T-helper 1 cell (primary cell): ENCODE data around the gene PCED1A.

ENCODE experiments used
- DNase-seq, 5 donors: peaks; one replicate each; pipeline ENCODE4 v3.0.0-alpha.2; 2012 to 2020
- total RNA-seq, 4 donors: gene quantifications; one replicate each; lab custom pipeline; 2026; lab: John Stamatoyannopoulos, UW

Gene PCED1A, protein sequence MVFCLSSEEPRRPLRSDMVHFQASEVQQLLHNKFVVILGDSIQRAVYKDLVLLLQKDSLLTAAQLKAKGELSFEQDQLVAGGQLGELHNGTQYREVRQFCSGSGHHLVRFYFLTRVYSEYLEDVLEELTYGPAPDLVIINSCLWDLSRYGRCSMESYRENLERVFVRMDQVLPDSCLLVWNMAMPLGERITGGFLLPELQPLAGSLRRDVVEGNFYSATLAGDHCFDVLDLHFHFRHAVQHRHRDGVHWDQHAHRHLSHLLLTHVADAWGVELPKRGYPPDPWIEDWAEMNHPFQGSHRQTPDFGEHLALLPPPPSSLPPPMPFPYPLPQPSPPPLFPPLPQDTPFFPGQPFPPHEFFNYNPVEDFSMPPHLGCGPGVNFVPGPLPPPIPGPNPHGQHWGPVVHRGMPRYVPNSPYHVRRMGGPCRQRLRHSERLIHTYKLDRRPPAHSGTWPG
- total RNA-seq, result 42.6 to 55.8 (median 49.5) reads per million in 4 donors

DNA sequence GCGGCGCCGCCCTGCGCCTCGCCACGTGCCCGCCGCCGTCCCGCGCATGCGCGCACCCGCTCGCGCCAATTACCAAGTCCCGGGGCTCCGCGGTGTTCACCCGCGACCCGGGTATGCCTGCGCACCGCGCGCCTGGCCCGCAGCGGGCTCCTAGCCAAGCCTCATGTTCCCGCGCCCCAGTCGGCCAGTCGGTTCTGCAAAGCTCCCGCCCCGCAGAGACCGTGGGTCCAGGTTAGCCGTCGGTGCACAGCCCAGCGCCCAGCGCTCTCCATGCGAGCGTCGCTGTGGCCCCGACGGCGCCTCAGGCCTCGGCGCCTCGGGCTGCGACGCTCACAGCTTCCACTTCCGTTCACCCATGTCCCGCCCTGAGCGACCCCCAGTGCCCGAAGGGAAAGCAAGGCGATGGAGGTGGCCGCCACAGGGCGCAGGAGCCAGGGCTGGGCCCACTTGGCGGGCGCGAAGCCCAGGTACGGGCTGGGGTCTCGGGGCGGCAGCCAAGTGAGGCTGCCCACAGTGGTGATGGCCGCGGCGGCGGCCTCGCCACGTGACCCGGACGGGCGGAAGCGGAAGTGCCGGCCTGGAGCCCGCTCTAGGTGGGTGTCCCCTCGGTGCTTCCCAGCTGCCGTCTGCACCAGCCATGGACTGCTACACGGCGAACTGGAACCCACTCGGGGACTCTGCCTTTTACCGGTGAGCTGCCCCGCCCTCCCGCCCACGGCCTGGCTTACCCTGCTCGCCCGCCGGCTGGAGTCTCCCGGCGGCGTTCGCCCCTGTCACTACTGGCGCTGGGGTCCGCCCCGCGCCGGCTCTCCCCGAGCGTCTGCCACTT lies at the start of gene PCED1A, which contains the start of gene VPS16:
PCED1A (minus strand) TSS at position 518 of the 829 bp plus-strand sequence. CDS start 743 bp downstream, outside the sequence.
VPS16 (plus strand) TSS at position 608 of the 829 bp plus-strand sequence; CDS start at position 638, 30 bp downstream.
- DNase-seq, result peak; percentile 71 to 90 (median 84)

DNA sequence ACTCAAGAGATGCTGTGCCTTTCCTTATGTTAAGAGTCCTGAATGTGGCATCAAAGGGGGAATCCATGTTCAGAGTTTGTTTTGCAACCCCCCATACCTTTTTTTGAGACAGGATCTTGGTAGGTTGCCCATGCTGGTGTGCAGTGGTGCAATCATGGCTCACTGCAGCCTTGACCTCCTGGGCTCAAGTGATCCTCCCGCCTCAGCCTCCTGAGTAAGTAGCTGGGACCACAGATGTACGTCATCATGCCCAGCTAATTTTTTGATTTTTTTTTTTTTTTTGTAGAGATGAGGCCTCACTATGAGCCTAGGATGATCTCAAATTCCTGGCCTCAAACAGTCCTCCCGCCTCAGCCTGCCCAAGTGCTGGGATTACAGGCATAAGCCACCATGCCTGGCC lies 49.3 kb upstream of the PCED1A start:
- no peak for DNase-seq

DNA sequence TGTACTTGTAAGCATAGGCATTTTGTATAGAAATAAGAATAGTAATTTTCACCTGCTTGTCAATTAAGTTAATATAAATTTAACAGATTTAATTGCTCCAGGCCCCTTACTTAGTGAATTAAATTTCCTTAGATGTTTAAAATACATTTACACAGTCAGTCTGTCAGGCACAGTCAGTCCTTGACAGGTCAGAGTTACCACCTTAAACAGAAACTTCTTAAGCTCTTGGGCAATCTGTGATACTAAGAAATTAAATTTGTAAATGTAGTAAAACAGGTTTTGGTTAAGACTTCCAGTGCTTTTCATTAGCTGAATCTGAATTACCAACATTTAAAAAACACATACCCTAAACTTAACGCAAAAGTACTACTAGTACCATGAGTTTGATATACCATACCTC lies 48.8 kb upstream of the PCED1A start:
- DNase-seq, result no peak

DNA sequence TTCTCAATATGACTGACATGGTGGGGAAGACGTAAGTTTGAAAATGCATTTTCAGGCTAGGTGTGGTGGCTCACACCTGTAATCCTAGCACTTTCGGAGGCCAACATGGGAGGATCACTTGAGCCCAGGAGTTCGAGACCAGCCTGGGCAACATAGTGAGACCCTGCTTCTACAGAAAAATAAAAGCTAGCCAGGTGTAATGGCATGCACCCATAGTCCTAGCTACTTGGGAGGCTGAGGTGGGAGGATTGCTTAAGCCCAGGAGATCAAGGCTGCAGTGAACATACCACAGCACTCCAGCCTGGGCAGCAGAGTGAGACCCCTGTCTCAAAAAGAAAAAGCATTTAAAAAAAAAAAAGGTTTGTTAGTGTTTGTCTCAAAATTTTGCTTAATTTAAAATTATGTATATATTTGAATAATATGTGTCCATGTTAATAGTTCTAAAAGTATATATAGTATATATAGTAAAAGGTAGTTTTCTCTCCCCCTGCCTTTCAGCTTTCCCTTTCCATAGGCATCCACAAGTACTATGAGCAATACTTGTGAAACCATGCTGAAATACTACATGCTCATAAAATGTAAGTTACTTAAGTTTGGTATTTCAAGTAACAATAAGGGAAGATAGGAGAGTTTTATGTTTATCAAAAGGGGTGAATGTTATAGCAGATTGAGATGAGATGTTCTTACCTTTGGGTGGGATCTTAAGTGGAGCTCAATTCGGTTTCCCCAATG lies 47.9 kb upstream of the PCED1A start:
- DNase-seq, result no peak

DNA sequence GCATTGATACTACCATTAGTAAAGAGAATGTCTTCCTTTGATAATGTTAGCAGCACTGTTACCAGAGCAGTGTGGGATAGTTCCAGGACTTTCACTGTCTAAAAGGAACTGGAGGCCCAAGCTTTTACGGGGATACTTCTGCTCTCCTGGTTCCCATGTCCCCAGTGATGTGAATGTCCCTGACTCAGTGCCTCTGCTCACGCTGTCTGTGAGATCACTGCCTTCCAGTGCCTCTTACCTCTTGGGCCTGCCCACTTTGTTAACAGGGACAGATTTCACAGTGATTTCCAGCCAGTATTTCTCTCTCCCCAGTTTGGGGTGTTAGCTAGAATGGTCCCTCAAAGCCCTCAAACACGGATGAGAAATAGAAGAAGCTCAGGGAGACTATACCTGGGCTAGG lies 47.3 kb upstream of the PCED1A start:
- DNase-seq, result no peak

DNA sequence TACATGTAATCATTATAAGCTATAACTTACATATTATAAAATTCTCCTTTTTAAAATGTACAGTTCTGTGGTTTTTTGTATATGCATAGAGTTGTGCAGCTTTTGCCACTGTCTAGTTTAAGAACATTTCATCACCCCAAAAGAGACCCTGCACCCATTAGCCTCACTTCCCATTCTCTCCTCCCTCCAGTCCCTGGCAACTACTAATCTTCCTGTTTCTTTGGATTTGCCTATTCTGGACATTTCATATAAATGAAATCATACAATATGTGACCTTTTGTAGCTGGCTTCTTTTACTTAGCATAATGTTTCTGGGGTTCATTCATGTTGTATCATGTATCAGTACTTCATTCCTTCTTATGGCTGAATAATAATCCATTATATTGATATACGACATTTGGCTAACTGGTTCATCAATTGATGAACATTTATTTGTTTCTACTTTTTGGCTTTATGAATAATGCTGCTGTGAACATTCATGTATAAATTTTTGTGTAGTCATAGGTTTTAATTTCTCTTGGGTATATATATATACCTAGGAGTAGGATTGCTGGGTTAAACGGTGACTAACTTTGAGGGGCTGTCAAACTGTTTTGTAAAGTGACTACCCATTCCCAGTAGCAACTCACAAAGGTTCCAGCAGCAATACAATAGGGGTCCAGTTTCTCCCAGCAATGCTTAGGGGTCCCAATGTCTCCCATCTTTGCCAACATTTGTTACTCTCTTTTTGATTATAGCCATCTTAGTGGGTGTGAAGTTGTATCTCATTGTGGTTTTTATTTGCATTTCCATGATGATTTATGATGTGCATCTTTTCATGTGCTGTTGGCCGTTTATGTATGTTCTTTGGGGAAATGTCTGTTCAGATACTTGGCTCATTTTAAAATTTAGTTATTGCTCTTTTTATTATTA lies 43.5 kb upstream of the PCED1A start:
- DNase-seq, result no peak

DNA sequence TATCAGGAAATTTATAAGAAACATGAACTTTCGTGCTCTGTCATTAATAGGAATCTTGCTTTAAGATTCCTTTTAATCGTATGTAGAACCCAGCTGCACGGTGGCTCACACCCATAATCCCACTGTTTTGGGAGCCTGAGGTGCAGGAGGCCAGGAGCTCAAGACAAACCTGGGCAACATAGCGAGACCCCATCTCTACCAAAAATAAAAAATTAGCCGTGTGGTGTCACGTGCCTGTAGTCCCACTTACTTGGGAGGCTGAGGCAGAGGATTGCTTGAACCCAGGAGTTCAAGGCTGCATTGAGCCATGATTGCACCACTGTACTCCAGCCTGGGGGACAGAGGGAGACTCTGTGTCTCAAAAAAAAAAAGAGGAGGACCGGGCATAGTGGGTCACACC lies 40.2 kb upstream of the PCED1A start:
- DNase-seq, result no peak

DNA sequence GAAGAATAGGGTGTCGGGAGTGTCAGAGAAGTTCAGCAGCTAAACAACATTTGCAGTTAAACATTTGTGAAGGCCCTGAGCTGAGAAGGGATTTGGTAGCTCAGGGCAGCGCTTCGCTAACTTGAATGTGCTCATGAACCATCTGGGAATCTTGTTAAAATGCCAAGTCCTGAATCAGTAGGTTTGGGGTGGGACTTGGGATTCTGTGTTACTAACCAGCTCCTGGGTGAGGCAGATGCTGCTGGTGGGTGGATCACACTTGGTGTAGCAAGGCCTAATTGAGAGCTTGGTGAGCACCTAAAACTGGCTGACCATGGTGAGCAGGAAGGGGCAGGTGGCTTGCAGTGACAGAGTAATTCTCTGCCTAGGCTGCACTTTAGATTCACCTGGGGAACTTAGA lies 38.7 kb upstream of the PCED1A start:
- no peak for DNase-seq

DNA sequence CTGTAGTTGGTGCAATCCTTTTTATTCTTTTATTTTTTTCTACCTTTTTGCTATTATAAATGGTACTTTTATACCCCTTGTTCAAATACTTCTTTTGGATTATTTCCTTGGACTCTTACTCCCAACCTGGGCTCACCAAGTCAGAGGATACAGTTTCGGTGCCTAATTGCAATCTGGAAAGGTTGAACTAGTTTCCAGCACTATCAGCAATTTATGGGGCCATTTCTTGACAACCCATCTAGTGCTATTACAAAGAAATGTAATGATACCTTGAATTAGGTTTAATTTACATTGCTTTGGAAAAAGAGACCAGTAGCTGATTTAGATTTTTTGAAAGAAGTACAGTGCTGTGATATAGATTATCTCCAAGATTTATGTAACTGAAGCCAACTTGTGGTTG lies 38.1 kb upstream of the PCED1A start:
- no peak for DNase-seq

DNA sequence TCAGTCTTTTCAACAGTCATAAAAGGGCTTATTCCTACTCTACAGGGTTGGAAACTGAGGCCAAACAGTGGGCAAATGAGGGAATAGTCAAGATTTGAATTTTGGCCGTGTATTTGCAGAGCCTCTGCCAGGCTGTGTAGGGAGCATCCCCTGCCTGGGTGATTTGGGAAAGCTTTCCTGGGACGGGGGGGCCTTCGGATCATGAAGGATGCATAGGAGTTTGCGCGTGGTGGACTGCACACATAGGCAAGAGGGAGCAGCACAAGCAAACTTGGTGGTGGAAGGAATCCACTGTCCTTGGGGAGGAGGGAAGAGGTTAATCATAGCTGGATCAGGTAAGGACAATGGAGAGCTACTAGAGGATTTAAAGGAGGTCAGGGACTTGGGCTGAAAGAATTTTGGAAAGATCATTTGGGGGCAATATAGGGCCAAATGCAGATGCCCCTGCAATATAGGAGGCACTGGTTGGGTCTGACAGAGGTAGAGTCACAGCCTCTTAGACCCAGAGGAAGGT lies 35.3 kb upstream of the PCED1A start:
- no peak for DNase-seq

DNA sequence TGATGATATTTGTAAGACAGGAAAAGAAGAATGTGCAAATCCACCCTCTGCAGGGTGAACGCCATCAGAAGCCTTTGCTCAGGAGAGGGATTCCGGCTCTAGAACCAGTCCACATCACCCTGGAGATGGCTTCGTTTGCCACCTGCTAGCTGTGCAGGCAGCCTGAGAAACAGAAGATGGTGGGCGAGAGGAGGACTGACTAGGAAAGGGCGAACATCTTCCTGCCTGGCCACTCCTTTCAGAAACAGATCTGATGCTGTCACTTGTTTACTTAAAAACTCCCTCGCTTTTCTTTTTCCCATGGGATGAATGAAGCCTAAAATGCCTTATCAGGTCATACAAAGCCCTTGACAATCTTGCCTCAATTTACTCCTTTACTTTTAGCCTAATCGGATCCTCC lies 34.0 kb upstream of the PCED1A start:
- peak in 1 of 5 donors; percentile 19 for DNase-seq

DNA sequence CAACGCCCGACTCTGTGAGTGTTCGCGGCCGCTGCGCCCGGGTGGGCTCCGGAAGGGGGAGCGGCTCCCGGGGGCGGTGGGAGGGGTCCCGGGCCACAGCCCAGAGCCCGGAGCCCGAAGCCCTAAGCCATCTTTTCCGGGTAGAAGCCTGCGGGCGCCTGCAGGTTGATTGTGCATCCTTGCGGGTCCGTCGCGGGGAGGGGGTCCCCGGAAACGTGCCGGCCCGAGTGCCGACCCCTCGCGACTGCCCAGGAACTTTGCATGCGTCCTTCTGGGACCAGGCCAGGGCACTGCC lies 33.2 kb upstream of the PCED1A start:
- DNase-seq, result peak; percentile 40 to 65 (median 48)

DNA sequence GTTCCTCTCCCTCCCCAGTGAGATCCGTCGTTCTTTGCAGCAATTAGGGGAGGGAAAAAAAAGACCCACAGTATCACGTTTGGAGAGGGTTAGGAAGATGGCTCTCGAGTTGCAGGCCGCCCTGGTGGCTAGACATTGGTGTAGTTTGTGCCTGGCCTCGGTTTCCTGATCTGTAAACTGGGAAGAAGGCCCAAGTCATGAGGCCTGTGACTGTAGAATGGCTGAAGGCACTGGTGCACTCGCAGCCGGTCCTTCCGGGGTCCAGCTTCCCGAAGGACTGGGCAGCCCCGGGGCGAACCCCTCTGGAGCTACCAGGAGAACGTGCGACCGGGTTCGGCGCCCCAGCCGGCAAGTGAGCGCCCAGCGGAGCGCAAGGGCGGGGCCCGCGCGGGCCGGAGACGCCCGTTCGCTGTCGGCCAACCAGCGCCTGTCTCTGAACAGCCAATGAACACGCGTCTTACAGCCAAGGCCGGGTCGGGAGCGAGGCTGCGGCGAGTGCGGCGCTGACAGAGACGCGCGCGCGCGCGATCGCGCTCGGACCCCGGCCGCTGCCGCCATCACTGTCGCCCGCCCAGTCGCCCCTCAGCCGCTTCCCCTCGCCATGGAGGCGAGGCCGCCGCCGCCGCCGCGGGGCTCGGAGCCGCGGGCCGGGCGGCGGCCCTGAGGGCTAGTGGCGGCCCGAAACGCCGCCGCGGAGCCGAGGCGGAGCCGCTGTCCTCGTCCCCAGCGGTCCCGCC lies 32.7 kb upstream of the PCED1A start, which contains the start of gene PTPRA:
PTPRA (plus strand) TSS at position 472 of the 737 bp plus-strand sequence. CDS start 90,797 bp downstream, outside the sequence.
- peak; percentile 71 to 93 (median 84) for DNase-seq

DNA sequence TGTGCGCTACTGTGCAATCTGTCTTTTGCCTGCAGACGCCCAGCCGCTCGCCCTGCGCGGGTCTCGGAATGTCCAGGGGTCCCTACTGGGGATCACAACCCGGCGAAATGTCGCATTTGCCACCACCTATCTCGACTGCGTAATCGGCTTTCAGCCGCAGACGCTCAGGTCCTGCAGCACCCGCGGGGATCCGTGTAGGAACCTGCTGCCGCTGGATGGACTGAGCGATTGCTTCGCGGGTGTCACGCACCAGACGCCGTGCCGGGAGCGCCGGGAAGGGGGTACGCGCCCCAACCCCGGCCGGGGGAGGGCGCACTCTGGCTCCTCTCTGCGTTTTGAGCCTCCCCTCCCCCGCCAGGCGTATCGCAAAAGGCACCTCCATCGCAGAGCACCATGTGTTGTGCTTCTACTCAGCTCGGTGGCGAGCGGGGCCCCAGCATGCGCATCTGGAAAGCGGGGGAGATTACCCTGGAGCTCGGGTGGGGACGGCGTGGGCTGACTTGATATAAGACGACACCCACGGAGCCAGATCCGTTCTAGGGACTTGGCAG lies 32.1 kb upstream of the PCED1A start:
- DNase-seq, result peak; percentile 46 to 79 (median 71)

DNA sequence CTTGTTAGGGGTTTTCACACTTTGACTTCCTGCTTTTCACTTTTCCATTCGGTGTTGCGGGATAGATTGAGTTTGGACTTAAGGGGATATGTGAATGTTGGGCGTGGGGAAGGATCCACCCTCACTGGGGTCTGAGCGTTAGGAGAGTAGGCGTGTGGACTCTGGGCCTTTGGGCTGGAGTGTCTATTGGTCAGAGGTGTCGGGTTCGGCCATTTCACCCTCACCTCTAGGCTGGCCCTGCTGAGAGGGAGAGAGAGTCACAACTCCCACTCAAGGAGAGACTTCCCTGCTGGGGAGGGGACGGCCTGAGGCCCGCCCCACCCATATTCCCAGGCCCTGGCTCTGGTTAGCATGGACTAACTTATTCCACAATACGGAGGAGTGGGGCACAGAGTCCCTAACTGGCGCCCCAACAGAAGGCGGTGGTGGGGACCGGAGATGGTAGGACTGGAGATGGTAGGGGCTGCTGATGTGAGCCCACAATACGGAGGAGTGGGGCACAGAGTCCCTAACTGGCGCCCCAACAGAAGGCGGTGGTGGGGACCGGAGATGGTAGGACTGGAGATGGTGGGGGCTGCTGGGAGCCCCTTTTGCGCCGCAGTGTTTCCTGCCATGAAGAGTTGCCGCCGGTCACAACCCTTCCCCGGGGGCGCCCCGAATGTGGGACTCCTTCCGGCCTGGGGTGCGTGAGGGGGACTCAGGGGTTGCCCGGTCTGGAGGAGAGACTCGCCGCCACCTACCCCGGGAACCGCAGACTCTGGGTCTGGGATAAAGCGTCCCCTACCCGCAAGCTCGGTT lies 31.4 kb upstream of the PCED1A start:
- peak in 2 of 5 donors; percentile 7 to 8 for DNase-seq

DNA sequence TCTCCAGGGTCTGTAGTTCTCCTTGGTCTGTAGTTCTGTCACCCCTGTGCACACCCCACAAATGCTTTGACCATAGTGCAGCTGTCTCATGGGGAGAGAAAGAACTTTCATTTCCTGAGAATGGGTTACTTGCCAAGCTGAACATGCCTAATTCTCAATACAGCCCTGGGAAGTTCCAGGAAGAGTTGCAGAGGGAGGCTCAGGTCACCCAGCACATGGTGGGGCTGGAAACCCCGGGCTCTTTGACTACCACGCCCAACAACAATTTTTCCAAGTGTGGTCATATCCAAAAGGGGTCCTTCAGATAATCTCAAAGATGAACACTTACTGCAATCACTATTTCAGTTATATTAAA lies 30.6 kb upstream of the PCED1A start:
- no peak for DNase-seq

DNA sequence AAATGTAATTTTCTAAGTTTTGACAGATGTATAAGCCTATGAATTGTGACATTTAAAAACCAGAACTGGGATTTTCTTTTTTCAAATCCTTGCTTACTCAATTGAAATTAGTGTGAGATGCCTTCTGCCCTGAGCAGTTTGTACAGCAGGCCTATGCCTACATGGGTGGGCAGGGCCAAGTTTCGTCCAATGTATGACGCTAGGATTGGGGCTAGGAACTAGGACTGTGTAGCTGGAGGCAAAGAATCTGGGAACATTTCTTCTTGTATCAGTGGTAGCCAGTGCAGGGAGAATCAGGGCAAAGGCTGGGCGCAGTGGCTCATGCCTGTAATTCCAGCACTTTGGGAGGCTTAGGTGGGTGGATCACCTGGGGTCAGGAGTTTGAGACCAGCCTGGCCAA lies 28.9 kb upstream of the PCED1A start:
- no peak for DNase-seq

DNA sequence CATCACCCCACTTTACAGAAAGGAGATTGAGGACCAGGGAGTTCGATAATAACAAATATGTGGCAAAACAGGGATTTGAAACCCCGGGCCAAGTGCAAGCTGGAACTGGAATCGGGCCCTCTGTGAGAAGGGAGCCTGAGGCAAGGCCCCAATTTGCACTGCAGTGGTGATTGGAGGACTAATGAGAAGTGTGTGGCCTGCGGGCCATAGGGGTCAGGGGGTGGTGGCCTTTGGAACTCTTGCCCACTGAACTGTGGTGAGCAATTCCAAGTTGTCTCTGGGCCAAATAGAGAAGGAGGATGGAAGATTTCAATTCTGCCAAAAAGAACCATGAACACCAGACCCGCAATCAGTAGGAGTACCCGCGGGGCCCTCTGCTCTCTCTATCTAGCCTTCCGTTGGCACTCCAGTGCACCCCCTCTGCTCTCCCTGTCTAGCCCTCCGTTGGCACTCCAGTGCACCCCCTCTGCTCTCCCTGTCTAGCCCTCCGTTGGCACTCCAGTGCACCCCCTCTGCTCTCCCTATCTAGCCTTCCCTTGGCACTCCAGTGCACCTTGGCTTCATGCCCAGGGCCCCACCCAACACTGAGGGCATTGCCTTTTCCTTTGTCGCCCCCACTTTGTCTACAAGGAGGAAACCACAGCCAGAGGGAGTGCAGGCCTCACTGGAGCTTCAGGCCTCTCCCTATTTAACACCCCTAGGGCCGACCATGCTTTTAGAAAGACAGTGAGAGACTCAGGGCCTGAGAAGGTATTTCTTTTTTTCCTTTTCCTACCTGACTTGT lies 26.8 kb upstream of the PCED1A start:
- no peak for DNase-seq

DNA sequence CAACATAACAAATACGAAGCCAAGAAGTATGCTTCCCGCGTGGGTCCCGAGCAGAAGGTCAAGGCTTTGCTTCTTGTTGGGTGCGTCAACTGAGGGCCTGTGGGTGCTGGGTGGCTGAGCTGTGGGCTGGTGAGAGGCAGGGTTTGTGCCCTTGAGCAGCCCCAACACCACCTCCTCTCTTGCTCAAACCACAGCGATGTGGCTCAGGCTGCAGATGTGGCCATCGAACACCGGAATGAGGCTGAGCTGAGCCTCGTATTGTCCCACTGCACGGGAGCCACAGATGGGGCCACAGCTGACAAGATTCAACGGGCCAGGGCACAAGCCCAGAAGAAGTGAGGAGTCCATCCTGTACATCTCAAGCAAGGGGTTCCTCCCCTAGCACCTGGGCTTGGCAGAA lies 25.8 kb upstream of the PCED1A start:
- no peak for DNase-seq
